Measurements from ENCODE around the gene SNTB2.

DNA sequence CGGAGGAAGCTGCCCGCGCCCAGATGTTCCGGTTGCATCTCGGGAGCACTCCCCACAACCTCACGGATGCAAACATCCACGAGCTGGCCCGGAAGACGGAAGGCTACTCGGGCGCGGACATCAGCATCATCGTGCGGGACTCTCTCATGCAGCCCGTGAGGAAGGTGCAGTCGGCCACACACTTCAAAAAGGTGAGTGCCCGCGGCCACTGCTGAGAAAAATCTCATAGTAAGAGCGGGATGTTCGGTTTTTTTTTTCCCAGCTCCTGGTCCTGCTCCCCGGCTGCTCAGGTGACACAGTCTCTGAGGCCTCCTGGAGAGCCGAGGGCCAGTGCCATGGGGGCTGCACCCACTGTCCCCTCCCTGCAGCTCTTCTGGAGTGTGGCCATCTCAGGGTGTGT is 134.1 kb downstream of the SNTB2 start:
- TF ChIP-seq TAF1 (IDR thresholded peaks at IDR 0.05; ENCODE audit: borderline replicate concordance, low read depth, low read length) = no peak
- TF ChIP-seq POLR2AphosphoS5 (IDR thresholded peaks at IDR 0.05; ENCODE audit: low read depth, low read length) = no peak

Measured in GM12892 (cell line).